Measurements from ENCODE around the gene MMP3. TPM values are rescaled to one million over a fixed set of nuclear protein-coding genes. Genes with fewer than 3 reads are reported as not detected.

The MMP3 gene
- total RNA-seq, 4 donors from 2014 or later: 0.82 to 2.7 (median 1.2) TPM; not detected in 1

DNA sequence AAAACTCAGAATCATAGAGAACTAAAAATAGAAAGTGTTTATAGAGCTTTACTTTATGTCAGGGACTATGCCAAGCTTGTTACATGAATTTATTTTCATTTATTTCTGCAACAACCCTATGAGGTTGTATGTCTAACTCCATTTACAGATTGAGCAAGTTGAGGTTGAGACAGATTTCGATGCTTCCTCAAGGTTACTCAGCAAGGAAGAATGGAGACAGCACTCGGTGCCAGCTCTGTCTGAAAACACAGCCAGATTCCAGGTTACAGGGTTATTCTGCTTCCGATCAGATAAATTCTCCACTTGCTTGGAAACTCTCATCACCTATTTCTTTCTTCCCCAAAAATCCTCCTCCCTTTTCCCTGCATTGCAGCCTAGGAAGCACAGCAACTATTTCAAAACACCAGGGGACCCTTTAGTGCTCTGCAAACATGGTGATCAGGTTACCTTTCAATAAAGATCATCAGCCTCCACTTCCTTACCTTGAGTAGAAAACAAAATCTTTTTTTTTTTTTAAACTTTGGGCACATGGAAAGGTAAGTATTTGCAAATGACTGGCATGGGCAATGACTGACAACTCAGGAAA lies 7.0 kb downstream of the MMP3 start:
- Histone ChIP-seq H3K9me3 (no peaks in the 10 kb centered on the region), H3K4me1 (no peaks in the 10 kb centered on the region), H3K27ac (no peak overlapping the region), H3K36me3 (no peaks in the 10 kb centered on the region), H3K27me3 (no peaks in the 10 kb centered on the region), H3K4me3 (no peak overlapping the region)
- 31% methylated on average over 3 of the region's 3 CpGs for WGBS, 2 donors (ENCODE audit: low coverage in 1 of 2)
- TF ChIP-seq POLR2AphosphoS5 (IDR thresholded peaks at IDR 0.05) (no peak), POLR2A (IDR thresholded peaks at IDR 0.05) (no peak)
- ATAC-seq: no peak

DNA sequence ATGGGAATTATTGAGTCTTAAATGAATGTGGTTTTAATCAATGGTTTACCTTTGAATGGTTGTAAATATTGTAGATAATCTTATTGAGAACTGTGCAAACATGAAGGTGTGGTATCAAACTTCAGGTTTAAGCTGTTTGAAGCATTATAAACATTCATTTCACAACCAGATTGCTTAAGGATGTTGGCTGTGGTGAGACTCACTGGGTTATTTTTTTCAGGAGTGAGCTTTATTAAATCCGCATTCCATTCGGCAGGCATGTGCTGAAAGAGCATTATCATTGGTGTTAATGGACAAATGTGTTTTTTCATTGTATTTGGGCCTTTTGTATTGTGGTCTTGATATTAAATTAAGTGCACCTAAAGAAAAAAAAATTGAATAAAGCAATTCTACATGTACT lies 9.7 kb downstream of the MMP3 start:
- H3K36me3 ChIP-seq: no peaks in the 10 kb centered on the region
- ATAC-seq: no peak
- no peak overlapping the region for H3K4me3 ChIP-seq
- no peaks in the 10 kb centered on the region for H3K4me1 ChIP-seq
- no peaks in the 10 kb centered on the region for H3K9me3 ChIP-seq
- H3K27me3 ChIP-seq: peaks cover 7% of the 10 kb centered on the region
- no peak overlapping the region for H3K27ac ChIP-seq
- WGBS, 2 donors (ENCODE audit: low coverage in 1 of 2): 72 to 73% methylated on average over 2 of the region's 2 CpGs
- TF ChIP-seq CTCF (IDR thresholded peaks at IDR 0.05) (no peak), POLR2A (IDR thresholded peaks at IDR 0.05) (no peak), EP300 (IDR thresholded peaks at IDR 0.05) (no peak), POLR2AphosphoS5 (IDR thresholded peaks at IDR 0.05) (no peak)

DNA sequence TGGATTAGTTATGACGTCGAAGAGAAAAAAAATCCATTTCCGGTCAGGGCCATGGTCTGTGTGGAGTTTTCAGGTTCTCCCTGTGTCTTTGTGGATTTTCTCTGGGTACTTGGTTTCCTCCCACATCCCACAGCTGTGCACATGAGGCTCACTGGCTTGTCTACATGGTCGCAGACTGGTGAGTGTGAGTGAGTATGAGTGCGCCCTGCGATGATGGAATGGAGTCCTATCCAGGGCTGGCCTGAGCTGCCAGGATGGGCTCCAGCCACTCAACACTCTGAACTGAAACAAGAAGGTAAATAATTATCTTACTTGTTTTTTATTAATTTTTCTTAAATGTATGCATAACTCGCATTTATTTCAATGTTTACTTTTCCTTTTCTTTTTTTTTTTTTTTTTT lies 10.8 kb downstream of the MMP3 start:
- ATAC-seq: no peak
- 94 to 96% methylated on average over 4 to 5 of the region's 7 CpGs for whole genome bisulfite sequencing, 2 donors (ENCODE audit: low coverage in 1 of 2)

GRCh38 chr11:102831489-102832440 lies 11.6 kb downstream of the MMP3 start:
- H3K4me1 ChIP-seq: no peaks in the 10 kb centered on the region
- WGBS, 2 donors (ENCODE audit: low coverage in 1 of 2): 35 to 49% methylated on average over 31 to 36 of the region's 38 CpGs
- H3K9me3 ChIP-seq: no peaks in the 10 kb centered on the region
- H3K36me3 ChIP-seq: no peaks in the 10 kb centered on the region
- H3K4me3 ChIP-seq: no peak overlapping the region
- TF ChIP-seq CTCF (IDR thresholded peaks at IDR 0.05): peak in 2 of 4 experiments; percentile 28 to 31
- no peak for TF ChIP-seq POLR2A (IDR thresholded peaks at IDR 0.05)
- ATAC-seq: no peak
- peaks cover 7% of the 10 kb centered on the region for H3K27me3 ChIP-seq
- no peak overlapping the region for H3K27ac ChIP-seq

More for the DNA sequence above, 10.8 kb downstream of the MMP3 start:
- Histone ChIP-seq H3K9me3 (no peaks in the 10 kb centered on the region), H3K36me3 (no peaks in the 10 kb centered on the region), H3K27me3 (peaks cover 7% of the 10 kb centered on the region), H3K4me1 (no peaks in the 10 kb centered on the region), H3K27ac (no peak overlapping the region), H3K4me3 (no peak overlapping the region)
- TF ChIP-seq POLR2A (IDR thresholded peaks at IDR 0.05) (no peak), POLR2AphosphoS5 (IDR thresholded peaks at IDR 0.05) (no peak), CTCF (IDR thresholded peaks at IDR 0.05) (no peak), EP300 (IDR thresholded peaks at IDR 0.05) (no peak)

- Histone ChIP-seq H3K27ac (no peak overlapping the region), H3K4me3 (no peak overlapping the region), H3K27me3 (peaks cover 7% of the 10 kb centered on the region), H3K36me3 (no peaks in the 10 kb centered on the region), H3K4me1 (no peaks in the 10 kb centered on the region), H3K9me3 (no peaks in the 10 kb centered on the region)
- 54 to 61% methylated on average over 2 of the region's 2 CpGs for WGBS, 2 donors (ENCODE audit: low coverage in 1 of 2)
- TF ChIP-seq EP300 (IDR thresholded peaks at IDR 0.05) (no peak), CTCF (IDR thresholded peaks at IDR 0.05) (no peak), POLR2AphosphoS5 (IDR thresholded peaks at IDR 0.05) (no peak), POLR2A (IDR thresholded peaks at IDR 0.05) (no peak)
- ATAC-seq: no peak
Observed at GRCh38 chr11:102831128-102831488, 12.3 kb downstream of the MMP3 start.

Data from gastroesophageal sphincter (tissue), 4 donors.